H4 (cell line): ENCODE data around the gene CDH1. TPM values are rescaled to one million over a fixed set of nuclear protein-coding genes. Genes with fewer than 3 reads are reported as not detected.
A peak's percentile ranks its signal among the peaks of the same experiment; 100 is the strongest.

Experiments used
- DNase-seq: peaks from one replicate; pipeline ENCODE4 v3.0.0-alpha.2; 2015; ENCODE audit warnings: low spot score
- total RNA-seq: library from RNA; depleted of rRNA; stranded (reverse); fragments of >200 nt; shearing (Covaris generic); gene quantifications from 2 replicates; pipeline ENCODE4 v1.2.3, GENCODE V29; 2014

Gene CDH1
- total RNA-seq, 1 experiment from 2014 or later, result not detected

DNA sequence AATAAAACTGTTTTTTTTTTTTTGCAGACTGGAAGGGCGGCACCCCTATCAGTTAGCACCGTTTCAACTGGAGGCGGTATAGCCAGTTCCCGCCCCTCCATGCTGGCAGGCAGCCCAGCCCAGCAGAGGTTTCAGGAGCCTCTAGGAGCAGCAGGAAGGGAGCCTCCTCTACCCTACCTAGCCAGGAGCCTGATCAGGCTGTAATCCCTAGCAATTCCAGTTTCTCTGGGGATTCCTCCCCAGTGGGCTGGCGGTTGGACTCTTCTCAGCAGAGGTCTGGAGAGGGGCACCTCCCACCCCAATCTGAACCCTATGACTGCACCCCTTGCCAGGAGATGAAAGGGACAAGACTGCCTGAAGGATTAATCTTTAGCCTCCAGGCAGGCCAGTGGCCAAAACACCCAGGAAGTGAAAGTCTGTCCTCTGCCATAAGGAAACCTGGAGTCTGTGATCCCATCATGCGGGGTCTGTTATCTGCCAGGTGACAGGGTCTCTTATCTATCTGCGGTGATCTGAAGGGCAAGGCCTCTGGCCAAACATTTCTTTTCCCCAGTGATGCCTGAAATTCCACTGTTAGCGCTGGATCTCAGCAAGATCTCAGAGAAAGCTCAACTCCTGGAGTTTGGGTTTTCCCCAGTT, 4.9 kb upstream of the CDH1 start:
- DNase-seq, result peak; percentile 77

DNA sequence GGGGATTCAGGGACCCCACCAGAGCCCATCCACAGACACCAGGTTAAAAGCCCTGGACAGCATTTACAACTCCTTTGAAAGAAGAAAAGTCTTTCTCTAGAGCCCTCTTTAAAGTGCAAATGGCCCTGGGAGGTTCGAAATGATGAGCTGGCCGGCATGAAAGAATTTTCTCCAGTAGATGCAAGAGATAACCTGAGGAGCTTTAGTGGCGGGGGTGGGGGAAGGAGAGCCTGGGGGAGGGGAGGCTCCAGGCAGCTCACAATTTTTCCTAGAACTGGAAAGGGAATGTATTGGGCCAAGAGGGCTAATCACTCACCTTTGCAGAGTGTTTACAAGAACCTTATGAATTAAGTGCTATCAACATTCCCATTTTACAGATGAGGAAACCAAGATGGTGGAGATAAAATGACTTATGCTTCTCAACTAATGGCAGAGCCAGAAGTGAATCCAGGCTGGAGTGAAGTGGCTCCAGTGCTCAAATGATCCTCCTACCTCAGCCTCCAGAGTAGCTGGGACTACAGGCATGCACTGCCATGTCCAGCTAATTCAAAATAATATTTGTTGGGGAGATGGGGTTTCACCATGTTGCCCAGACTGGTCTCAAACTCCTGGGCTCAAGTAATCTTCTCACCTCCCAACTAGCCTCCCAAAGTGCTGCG, 4.2 kb upstream of the CDH1 start:
- no peak for DNase-seq

DNA sequence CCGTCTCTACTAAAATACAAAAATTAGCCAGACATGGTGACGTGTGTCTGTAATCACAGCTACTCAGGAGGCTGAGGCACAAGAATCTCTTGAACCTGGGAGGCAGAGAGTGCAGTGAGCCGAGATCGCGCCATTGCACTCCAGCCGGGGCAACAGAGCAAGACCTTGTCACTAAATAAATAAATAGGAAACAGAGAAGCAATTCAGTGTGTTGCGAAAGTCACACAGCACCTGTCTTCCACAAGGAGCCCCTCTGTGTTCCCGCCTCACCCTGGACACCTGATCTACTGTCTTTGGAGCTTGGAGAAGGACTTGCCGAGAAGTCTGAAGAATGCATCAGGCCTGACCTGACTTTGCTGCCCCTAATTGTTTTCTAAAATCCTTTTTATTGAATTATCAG, 3.5 kb upstream of the CDH1 start:
- DNase-seq, result no peak

GRCh38 chr16:68734782-68735181, 2.3 kb upstream of the CDH1 start:
- no peak for DNase-seq

GRCh38 chr16:68736561-68736960, 531 bp upstream of the CDH1 start:
- no peak for DNase-seq

- DNase-seq, result no peak
Measured at GRCh38 chr16:68737730-68738629, 888 bp downstream of the CDH1 start.

GRCh38 chr16:68739964-68740627, 3.0 kb downstream of the CDH1 start:
- DNase-seq, result no peak

GRCh38 chr16:68740628-68741346, 3.7 kb downstream of the CDH1 start:
- no peak for DNase-seq

GRCh38 chr16:68743664-68744063, 6.6 kb downstream of the CDH1 start:
- no peak for DNase-seq

DNA sequence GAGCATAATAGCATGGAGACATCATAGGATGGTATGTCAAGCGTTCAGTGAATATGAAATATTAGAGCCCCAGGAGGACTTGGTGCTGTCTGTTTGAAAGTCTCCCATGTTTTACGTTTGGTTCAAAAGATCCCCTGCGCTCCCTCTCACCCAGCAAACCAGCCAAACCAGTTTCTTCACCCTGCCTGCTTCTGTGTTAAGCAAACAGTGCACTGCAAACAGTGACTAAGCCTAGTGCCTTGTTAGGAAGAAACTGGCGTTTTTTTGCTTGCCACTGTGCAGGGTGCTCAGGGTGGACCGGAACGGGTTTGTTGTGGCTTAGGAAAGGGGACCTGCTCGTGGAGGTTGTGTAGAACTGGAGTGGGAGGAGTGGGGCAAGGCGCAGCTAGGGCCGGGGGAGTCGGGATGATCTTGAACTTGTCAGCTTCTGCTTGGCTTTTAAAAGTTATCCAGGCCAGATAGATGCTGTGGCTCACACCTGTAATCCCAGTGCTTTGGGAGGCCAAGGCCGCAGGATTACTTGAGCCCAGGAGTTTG, 7.7 kb downstream of the CDH1 start:
- DNase-seq, result no peak

GRCh38 chr16:68746951-68747350, 9.9 kb downstream of the CDH1 start:
- no peak for DNase-seq

DNA sequence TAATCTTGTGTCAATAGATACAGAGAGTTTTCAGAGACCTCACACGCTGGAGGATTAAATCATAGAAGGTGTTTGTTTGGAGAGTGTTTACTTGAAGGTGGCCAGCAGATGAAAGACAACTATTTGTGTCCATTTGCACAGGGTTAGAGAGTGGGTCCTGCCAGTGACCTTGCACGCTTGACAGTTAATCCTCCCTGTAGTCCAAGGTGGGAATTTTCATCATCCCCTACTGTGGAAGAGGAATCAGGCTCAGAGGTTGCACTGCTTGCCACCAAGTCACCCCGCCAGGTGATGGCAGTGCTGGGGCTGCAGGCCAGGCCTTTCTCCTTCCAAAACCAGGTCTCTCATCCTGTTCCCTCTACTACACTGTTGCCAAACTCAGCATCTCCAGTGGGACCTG, 12.3 kb downstream of the CDH1 start:
- no peak for DNase-seq

GRCh38 chr16:68750193-68750695, 13.2 kb downstream of the CDH1 start:
- DNase-seq, result no peak

DNA sequence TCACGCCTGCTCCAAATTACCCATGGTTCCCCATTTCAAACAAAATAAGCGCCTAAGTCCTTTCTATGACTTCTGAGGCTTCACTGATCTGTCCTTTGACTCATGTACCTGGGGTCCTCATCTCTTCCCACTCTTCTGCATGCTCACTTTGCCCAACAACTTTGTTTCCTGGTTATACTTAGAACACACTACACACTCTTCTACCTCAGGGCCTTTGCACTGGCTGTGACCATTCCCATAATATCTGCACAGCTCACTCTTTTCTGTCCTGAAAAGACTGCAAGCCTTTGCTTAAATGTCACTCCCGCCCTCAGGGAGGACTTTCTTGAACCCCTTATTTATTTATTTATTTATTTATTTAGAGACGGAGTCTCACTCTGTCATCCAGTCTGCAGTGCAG, 14.1 kb downstream of the CDH1 start:
- no peak for DNase-seq

DNA sequence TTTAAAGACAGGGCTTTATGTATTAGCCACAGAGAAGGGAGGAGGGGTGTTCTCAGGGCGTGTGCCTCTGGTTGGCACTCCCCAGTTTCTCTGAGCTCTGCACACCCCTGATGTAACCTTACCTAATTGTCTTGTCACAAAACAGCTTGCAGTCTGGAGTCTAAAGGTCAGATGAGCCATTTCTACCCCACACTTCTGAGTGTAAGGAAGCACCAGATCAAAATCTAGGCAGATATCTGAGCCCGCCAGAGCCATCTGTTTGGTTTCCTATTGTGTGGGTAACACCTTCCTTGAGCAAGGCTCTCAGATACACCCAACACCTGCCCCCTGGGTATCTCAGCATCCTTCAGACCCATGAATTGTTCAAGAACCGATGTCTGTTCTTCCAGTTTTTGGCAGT, 15.5 kb downstream of the CDH1 start:
- no peak for DNase-seq

DNA sequence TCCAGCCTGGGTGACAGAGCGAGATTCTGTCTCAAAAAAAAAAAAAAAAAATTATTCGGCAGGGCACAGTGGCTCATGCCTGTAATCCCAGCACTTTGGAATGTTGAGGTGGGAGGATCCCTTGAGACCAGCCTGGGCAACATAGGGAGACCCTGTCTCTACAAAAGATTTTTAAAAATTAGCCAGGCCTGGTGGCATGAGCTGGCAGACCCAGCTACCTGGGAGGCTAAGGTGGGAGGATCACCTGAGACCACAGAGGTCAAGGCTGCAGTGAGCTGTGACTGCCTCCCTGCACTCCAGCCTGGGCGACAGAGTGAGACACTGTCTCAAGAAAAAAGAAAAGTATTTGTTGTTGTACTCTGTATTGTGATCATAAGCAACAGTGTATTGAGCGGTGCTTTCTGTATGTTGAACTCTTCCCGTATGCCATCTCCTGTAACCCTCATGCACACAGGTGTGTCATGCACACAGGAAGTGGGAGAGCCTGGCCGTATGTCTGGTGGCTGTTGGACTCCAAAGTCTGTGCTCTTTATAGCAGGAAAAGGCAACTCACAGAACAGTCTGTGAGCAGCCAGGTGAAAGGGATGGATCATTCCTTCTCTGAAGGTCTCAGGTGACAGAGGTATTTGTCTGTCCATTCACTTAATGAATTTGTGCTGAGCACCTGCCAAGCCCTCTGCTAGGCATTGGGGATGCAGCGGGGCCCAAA, 17.1 kb downstream of the CDH1 start:
- no peak for DNase-seq

GRCh38 chr16:68756239-68756915, 19.3 kb downstream of the CDH1 start:
- peak; percentile 18 for DNase-seq

DNA sequence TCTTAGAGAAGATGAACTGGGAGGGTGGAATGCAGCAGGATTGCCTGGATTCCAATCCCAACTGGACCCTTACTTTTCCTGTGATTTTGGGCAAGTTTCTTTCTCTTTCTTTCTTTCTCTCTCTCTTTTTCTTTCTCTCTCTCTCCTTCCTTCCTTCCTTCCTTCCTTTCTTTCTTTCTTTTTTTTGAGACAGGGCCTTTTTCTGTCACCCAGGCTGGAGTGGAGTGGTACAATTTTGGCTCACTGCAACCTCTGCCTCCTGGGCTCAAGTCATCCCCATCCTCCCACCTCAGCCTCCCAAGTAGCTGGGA, 20.5 kb downstream of the CDH1 start:
- DNase-seq, result no peak

- DNase-seq, result no peak
Measured at GRCh38 chr16:68759062-68759461, 22.0 kb downstream of the CDH1 start.

DNA sequence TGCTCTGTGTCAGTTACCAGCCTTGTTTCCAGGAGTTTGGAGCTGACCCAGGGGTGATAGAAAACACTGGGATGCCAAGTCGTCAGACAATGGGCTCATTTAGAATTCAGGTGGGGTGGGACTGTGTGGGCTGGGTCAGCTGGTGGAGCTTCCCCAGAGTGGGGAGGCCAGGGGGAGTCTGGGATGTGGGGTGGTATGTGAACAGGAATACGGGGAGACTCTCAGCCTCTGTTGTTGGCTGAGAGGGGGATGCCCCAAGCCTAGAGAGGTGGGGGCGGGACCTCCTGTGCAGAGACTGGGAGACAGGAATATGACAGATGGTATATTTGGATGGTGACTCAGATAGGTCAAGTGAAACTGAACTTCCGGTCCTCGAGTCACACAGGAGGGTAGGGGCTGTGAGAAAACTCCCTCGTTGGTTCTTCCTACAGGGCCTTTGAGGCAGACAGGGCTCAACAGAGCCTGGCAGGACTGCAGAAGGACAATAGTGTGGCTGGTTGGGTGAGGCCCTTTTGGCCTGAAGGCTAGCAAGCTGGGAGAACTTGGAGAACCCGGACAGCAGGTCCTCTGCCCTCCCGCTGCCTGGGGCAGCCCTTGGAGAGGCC, 23.7 kb downstream of the CDH1 start:
- DNase-seq, result peak; percentile 27
